PFSK-1 (cell line): ENCODE results near the gene AGTR1. TPM values are rescaled to one million over a fixed set of nuclear protein-coding genes. Genes with fewer than 3 reads are reported as not detected.

Source experiments
- FOXP2 ChIP-seq: optimal IDR thresholded peaks from 2 replicates; pipeline ENCODE3; 2011; ENCODE audit warnings: borderline replicate concordance, control low read depth, inconsistent platforms; ENCODE audit not compliant: insufficient read depth; ENCODE audit errors: extremely low read length, extremely low read depth
- POLR2AphosphoS5 ChIP-seq: IDR thresholded peaks from 2 replicates; pipeline ENCODE4 v1.6.1; 2012; ENCODE audit warnings: low read depth, mild to moderate bottlenecking, control low read depth, low read length, moderate library complexity
- REST ChIP-seq, 2 experiments: IDR thresholded peaks; 2 replicates each; pipeline versions ENCODE4 v1.6.1 to v1.8.0; 2011 to 2012; ENCODE audit warnings: low read depth in 2 of 2, low read length in 2 of 2, control low read depth in 1 of 2, inconsistent platforms in 1 of 2, mild to moderate bottlenecking in 1 of 2, moderate library complexity in 1 of 2; ENCODE audit not compliant: insufficient read depth in 1 of 2
- SIN3A ChIP-seq: IDR thresholded peaks from 2 replicates; pipeline ENCODE4 v1.6.1; 2012; ENCODE audit warnings: mild to moderate bottlenecking, low read length, moderate library complexity, borderline replicate concordance; ENCODE audit not compliant: insufficient read depth
- TAF1 ChIP-seq: IDR thresholded peaks from 2 replicates; pipeline ENCODE4 v1.6.1; 2012; ENCODE audit warnings: low read length, control low read depth, borderline replicate concordance; ENCODE audit not compliant: insufficient read depth
- polyA plus RNA-seq: library from polyadenylated mRNA; unstranded; fragments of >200 nt; gene quantifications from one replicate; pipeline ENCODE4 v1.2.1, GENCODE V29; 2012; ENCODE audit warnings: low read depth, missing spikeins; ENCODE audit not compliant: insufficient read length

Gene AGTR1
- not detected for polyA plus RNA-seq

GRCh38 chr3:148697306-148698189, at the start of gene AGTR1:
Gene AGTR1, plus strand, starts transcription at chr3:148697903. Its CDS starts 43,133 bp downstream, at chr3:148741036.
- TF ChIP-seq REST (IDR thresholded peaks at IDR 0.05; ENCODE audit: insufficient read depth in 1 of 2, low read depth in 2 of 2, low read length in 2 of 2): no peak
- no peak for TF ChIP-seq POLR2AphosphoS5
- TF ChIP-seq FOXP2: no peak
- TF ChIP-seq TAF1: no peak
- TF ChIP-seq SIN3A: no peak

- no peak for TF ChIP-seq POLR2AphosphoS5
- TF ChIP-seq FOXP2: no peak
- no peak for TF ChIP-seq TAF1
- no peak for TF ChIP-seq REST (IDR thresholded peaks at IDR 0.05; ENCODE audit: insufficient read depth in 1 of 2, low read depth in 2 of 2, low read length in 2 of 2)
- TF ChIP-seq SIN3A: no peak
These were observed 48.9 kb upstream of the AGTR1 start for GRCh38 chr3:148648685-148649352.

GRCh38 chr3:148651549-148651948, 46.2 kb upstream of the AGTR1 start:
- TF ChIP-seq REST (IDR thresholded peaks at IDR 0.05; ENCODE audit: insufficient read depth in 1 of 2, low read depth in 2 of 2, low read length in 2 of 2): no peak
- no peak for TF ChIP-seq POLR2AphosphoS5
- TF ChIP-seq SIN3A: no peak

GRCh38 chr3:148654433-148654832, 43.3 kb upstream of the AGTR1 start:
- no peak for TF ChIP-seq REST (IDR thresholded peaks at IDR 0.05; ENCODE audit: insufficient read depth in 1 of 2, low read depth in 2 of 2, low read length in 2 of 2)
- no peak for TF ChIP-seq POLR2AphosphoS5
- TF ChIP-seq SIN3A: no peak
- no peak for TF ChIP-seq TAF1
- TF ChIP-seq FOXP2: no peak
